GM12878 (cell line): Measurements from ENCODE around the gene DLG2. TPM values are rescaled to one million over a fixed set of nuclear protein-coding genes. Genes with fewer than 3 reads are reported as not detected.

Experiments
- ATAC-seq: fragments of 200-7000 bp; cut with Tn5 transposase; 3 replicates; pipeline ENCODE4 v1.9.1; 2020; ENCODE audit warnings: mild to moderate bottlenecking, moderate library complexity
- BruUV-seq: library from RNA; stranded (reverse); fragments of 400-500 nt; replicated peaks from 2 replicates; lab custom pipeline; 2021; lab: Mats Ljungman, UMichigan
- CTCF ChIA-PET: fragments of 300-600 bp; sonication (Branson Sonifier 250); formaldehyde crosslinking; extraction: SDS; loops from one replicate; lab custom pipeline; 2021; ENCODE audit warnings: inconsistent platforms; lab: Yijun Ruan, JAX
- POLR2A ChIA-PET: fragments of 350-600 bp; formaldehyde crosslinking; extraction: SDS; loops from one replicate; lab custom pipeline; 2021; ENCODE audit warnings: inconsistent platforms; lab: Charles Lee
- RAD21 ChIA-PET: fragments of 300-600 bp; sonication (Branson Sonifier 250); formaldehyde crosslinking; loops from one replicate; lab custom pipeline; 2023; ENCODE audit warnings: antibody characterized with exemption; ENCODE audit not compliant: unreplicated experiment; lab: Charles Lee
- SMC1A ChIA-PET: fragments of 300-600 bp; sonication (Branson Sonifier 250); formaldehyde crosslinking; loops from one replicate; lab custom pipeline; 2023; ENCODE audit not compliant: unreplicated experiment, uncharacterized antibody; lab: Charles Lee
- DNase-seq: peaks from one replicate; pipeline ENCODE4 v3.0.0-alpha.2; 2011; ENCODE audit warnings: low read depth, low spot score
- FAIRE-seq: peaks from 3 replicates; lab custom pipeline; 2011; peaks lifted over from hg19 to GRCh38; lab: Jason Lieb, UNC
- H2AFZ ChIP-seq: 2 replicates; pipeline ENCODE4 v1.6.0; 2011; ENCODE audit warnings: low read depth, low read length, control low read depth; ENCODE audit not compliant: control insufficient read depth
- H3K27ac ChIP-seq: 2 replicates; pipeline ENCODE4 v1.5.1; 2011; ENCODE audit warnings: control low read depth; ENCODE audit not compliant: control insufficient read depth, insufficient read depth
- H3K27me3 ChIP-seq, 2 experiments: replicated peaks in 1 of 2; 2 replicates each; pipeline versions ENCODE4 v1.6.0 to v1.6.1; 2011; ENCODE audit warnings: low read length in 1 of 2; ENCODE audit not compliant: control insufficient read depth in 2 of 2, insufficient read depth in 2 of 2
- H3K36me3 ChIP-seq, 2 experiments: 2 replicates each; pipeline ENCODE4 v1.5.1; 2011; ENCODE audit warnings: low read length in 1 of 2; ENCODE audit not compliant: control insufficient read depth in 2 of 2, insufficient read depth in 2 of 2
- H3K4me1 ChIP-seq: 2 replicates; pipeline ENCODE4 v1.6.1; 2011; ENCODE audit warnings: mild to moderate bottlenecking, low read length, moderate library complexity, mixed read lengths; ENCODE audit not compliant: control insufficient read depth, insufficient read depth
- H3K4me2 ChIP-seq: 2 replicates; pipeline ENCODE4 v1.6.0; 2011; ENCODE audit warnings: control low read depth; ENCODE audit not compliant: control insufficient read depth, insufficient read depth
- H3K4me3 ChIP-seq: fragments of 200-600 bp; sonication (generic); 2 replicates; pipeline ENCODE4 v1.5.1; 2016
- H3K79me2 ChIP-seq: 2 replicates; pipeline ENCODE4 v1.6.0; 2011; ENCODE audit warnings: low read length; ENCODE audit not compliant: control insufficient read depth, insufficient read depth
- H3K9ac ChIP-seq: 2 replicates; pipeline ENCODE4 v1.8.0; 2011; ENCODE audit warnings: low read length, control low read depth, mixed read lengths; ENCODE audit not compliant: control insufficient read depth, insufficient read depth
- H3K9me3 ChIP-seq: replicated peaks from 3 replicates; pipeline ENCODE4 v1.5.1; 2011; ENCODE audit warnings: mild to moderate bottlenecking, low read length; ENCODE audit not compliant: control insufficient read depth, insufficient read depth
- H4K20me1 ChIP-seq: 2 replicates; pipeline ENCODE4 v1.6.0; 2011; ENCODE audit not compliant: control insufficient read depth, insufficient read depth
- BMI1 ChIP-seq: fragments of 450-650 bp; IDR thresholded peaks from 2 replicates; pipeline ENCODE4 v1.6.1; 2016; ENCODE audit warnings: mild to moderate bottlenecking, moderate library complexity, borderline replicate concordance
- IKZF1 ChIP-seq: fragments of 450-650 bp; conservative IDR thresholded peaks from 2 replicates; pipeline ENCODE4 v1.6.1; 2017; ENCODE audit warnings: antibody characterized with exemption, mild to moderate bottlenecking
- JUND ChIP-seq: IDR thresholded peaks from 2 replicates; pipeline ENCODE4 v1.6.1; 2012; ENCODE audit warnings: low read depth, mild to moderate bottlenecking, low read length, improper control_type of control experiment, moderate library complexity
- SUPT20H ChIP-seq: IDR thresholded peaks from 2 replicates; pipeline ENCODE4 v1.6.1; 2011; ENCODE audit warnings: low read depth, mild to moderate bottlenecking, low read length, moderate library complexity, borderline replicate concordance; ENCODE audit not compliant: control insufficient read depth
- TCF12 ChIP-seq: IDR thresholded peaks from 2 replicates; pipeline ENCODE4 v1.6.1; 2011; ENCODE audit warnings: low read depth, mild to moderate bottlenecking, low read length
- WGBS: methylation state at CpG from one replicate; pipeline ENCODE4 v1.1.6; 2016; ENCODE audit warnings: low lambda C conversion rate; ENCODE audit not compliant: insufficient replicate concordance, insufficient coverage; ENCODE audit errors: missing lambda C conversion rate; 5-methylcytosine and 5-hydroxymethylcytosine counted together
- in situ Hi-C: fragments of 300-500 bp; cut with MboI; formaldehyde crosslinking; loops from 9 replicates; pipeline ENCODE4 v1.14.3; 2018; ENCODE audit warnings: mixed read lengths
- intact Hi-C: fragments of 100-400 bp; cut with micrococcal nuclease; formaldehyde crosslinking; loops from one replicate; pipeline ENCODE4 v1.14.2; 2022; ENCODE audit not compliant: unreplicated experiment
- polyA plus RNA-seq, 11 experiments: library from polyadenylated mRNA; depleted of rRNA in 4 of 11; unstranded in 6 of 11; stranded (reverse) in 5 of 11; fragments of >200 nt; fragmentation: Nextera tagmentation in 4 of 11; fragmentation: Illumina TruSeq in 1 of 11; extraction: Ambion mirVana in 4 of 11; extraction: Trizol in 1 of 11; gene quantifications; 1 replicate in 1 of 11; 2 replicates in 10 of 11; pipeline versions ENCODE4 v1.2.1 to v1.2.3, GENCODE V29; 2011 to 2016; ENCODE audit warnings: inconsistent platforms in 2 of 11, missing spikeins in 2 of 11, low read depth in 1 of 11
- total RNA-seq, 4 experiments: library from RNA; depleted of rRNA in 3 of 4; stranded (reverse); fragments of >200 nt in 3 of 4; fragmentation: Illumina TruSeq in 1 of 4; extraction: Trizol in 1 of 4; gene quantifications; 2 replicates each; pipeline versions ENCODE4 v1.2.1 to v1.2.3, GENCODE V29; 2013 to 2021

The DLG2 gene
- total and polyA plus RNA-seq, 10 of the 15 experiments (the other 5 are each of a cell fraction or from before 2014, with no cell fraction given), result 0.09 to 0.98 (median 0.35) TPM

DNA sequence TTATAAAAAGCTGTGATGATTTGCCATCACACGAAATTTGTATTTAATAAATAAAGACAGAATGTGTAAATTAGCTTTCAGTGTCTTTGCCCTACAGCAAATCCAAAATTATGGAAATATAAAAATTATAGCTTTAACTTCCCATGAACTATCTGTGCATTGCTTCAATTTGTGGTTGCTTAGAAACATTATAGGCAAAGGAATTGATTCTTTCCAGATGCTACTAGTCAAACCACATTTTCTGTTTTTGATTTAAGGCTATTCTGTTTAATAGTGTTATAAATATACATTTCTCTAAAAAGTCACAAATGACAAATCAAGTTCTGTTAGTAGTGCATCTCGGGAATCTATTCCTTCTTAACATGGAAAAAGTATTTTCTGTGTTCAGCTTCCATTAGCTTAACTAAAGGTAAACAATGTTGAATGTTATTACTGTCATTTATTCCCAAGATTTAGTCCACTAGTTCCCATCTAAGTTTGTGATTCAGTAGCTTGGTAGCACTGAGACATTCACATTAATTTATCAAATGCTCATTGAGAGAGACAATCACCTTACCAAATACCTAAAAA is 1254.7 kb downstream of the DLG2 start:
- H3K27ac ChIP-seq, result no peak overlapping the region
- H2AFZ ChIP-seq, result no peak overlapping the region
- no peaks in the 10 kb centered on the region for H3K4me1 ChIP-seq
- 0% methylated on average over 2 of the region's 2 CpGs for WGBS
- no TSS peak for BruUV-seq
- H3K27me3 ChIP-seq, result no peaks in the 10 kb centered on the region
- no peaks in the 10 kb centered on the region for H3K36me3 ChIP-seq
- ChIA-PET RAD21 (no interaction called here), POLR2A (no interaction called here), SMC1A (interaction anchor here (0.6 to 1.3 kb wide), 2 partner anchors 12 to 1216 kb away, joined by 3 to 5 read pairs; no protein-coding TSS in a partner anchor), CTCF (no interaction called here)
- TF ChIP-seq JUND, result no peak
- no peak for TF ChIP-seq IKZF1
- TF ChIP-seq SUPT20H, result no peak
- H3K4me2 ChIP-seq, result no peak overlapping the region
- H3K9me3 ChIP-seq, result no peaks in the 10 kb centered on the region
- ATAC-seq (no peak), DNase-seq (no peak), FAIRE-seq (no peak)
- no peaks in the 10 kb centered on the region for H3K79me2 ChIP-seq
- intact Hi-C loops (no loop called here), in situ Hi-C loops (no loop called here)
- no peak overlapping the region for H3K4me3 ChIP-seq
- no peak overlapping the region for H3K9ac ChIP-seq
- H4K20me1 ChIP-seq, result no peaks in the 10 kb centered on the region

- FAIRE-seq (no peak), ATAC-seq (no peak), DNase-seq (no peak)
- no peak overlapping the region for H3K4me2 ChIP-seq
- H3K27me3 ChIP-seq, result no peaks in the 10 kb centered on the region
- intact Hi-C loops, result no loop called here
- H4K20me1 ChIP-seq, result no peaks in the 10 kb centered on the region
- TF ChIP-seq BMI1, result no peak
- TF ChIP-seq TCF12, result no peak
- H3K4me1 ChIP-seq, result no peaks in the 10 kb centered on the region
- in situ Hi-C loops, result no loop called here
- 0% methylated on average over 2 of the region's 2 CpGs for WGBS
- CTCF ChIA-PET, result no interaction called here
- POLR2A ChIA-PET, result no interaction called here
- SMC1A ChIA-PET, result interaction anchor here (0.6 kb wide), 1 partner anchor 36 kb away, joined by 3 read pairs; no protein-coding TSS in a partner anchor
- H3K9me3 ChIP-seq, result no peaks in the 10 kb centered on the region
- H3K36me3 ChIP-seq, result no peaks in the 10 kb centered on the region
- no peak overlapping the region for H3K4me3 ChIP-seq
- H3K9ac ChIP-seq, result no peak overlapping the region
- RAD21 ChIA-PET, result no interaction called here
- H3K27ac ChIP-seq, result no peak overlapping the region
- BruUV-seq, result no TSS peak
- no peak overlapping the region for H2AFZ ChIP-seq
- H3K79me2 ChIP-seq, result no peaks in the 10 kb centered on the region
Measured at GRCh38 chr11:84358034-84358433, 1269.1 kb downstream of the DLG2 start.
